ENCODE results near the gene VSTM2B. TPM values are rescaled to one million over a fixed set of nuclear protein-coding genes. Genes with fewer than 3 reads are reported as not detected.

Gene VSTM2B
- total and polyA plus RNA-seq, 2 of the 13 experiments (the other 11 are each of a cell fraction or from before 2014, with no cell fraction given): not detected

GRCh38 chr19:29565171-29565570 lies 39.4 kb downstream of the VSTM2B start (continued):
- TF ChIP-seq, protein P1, sequence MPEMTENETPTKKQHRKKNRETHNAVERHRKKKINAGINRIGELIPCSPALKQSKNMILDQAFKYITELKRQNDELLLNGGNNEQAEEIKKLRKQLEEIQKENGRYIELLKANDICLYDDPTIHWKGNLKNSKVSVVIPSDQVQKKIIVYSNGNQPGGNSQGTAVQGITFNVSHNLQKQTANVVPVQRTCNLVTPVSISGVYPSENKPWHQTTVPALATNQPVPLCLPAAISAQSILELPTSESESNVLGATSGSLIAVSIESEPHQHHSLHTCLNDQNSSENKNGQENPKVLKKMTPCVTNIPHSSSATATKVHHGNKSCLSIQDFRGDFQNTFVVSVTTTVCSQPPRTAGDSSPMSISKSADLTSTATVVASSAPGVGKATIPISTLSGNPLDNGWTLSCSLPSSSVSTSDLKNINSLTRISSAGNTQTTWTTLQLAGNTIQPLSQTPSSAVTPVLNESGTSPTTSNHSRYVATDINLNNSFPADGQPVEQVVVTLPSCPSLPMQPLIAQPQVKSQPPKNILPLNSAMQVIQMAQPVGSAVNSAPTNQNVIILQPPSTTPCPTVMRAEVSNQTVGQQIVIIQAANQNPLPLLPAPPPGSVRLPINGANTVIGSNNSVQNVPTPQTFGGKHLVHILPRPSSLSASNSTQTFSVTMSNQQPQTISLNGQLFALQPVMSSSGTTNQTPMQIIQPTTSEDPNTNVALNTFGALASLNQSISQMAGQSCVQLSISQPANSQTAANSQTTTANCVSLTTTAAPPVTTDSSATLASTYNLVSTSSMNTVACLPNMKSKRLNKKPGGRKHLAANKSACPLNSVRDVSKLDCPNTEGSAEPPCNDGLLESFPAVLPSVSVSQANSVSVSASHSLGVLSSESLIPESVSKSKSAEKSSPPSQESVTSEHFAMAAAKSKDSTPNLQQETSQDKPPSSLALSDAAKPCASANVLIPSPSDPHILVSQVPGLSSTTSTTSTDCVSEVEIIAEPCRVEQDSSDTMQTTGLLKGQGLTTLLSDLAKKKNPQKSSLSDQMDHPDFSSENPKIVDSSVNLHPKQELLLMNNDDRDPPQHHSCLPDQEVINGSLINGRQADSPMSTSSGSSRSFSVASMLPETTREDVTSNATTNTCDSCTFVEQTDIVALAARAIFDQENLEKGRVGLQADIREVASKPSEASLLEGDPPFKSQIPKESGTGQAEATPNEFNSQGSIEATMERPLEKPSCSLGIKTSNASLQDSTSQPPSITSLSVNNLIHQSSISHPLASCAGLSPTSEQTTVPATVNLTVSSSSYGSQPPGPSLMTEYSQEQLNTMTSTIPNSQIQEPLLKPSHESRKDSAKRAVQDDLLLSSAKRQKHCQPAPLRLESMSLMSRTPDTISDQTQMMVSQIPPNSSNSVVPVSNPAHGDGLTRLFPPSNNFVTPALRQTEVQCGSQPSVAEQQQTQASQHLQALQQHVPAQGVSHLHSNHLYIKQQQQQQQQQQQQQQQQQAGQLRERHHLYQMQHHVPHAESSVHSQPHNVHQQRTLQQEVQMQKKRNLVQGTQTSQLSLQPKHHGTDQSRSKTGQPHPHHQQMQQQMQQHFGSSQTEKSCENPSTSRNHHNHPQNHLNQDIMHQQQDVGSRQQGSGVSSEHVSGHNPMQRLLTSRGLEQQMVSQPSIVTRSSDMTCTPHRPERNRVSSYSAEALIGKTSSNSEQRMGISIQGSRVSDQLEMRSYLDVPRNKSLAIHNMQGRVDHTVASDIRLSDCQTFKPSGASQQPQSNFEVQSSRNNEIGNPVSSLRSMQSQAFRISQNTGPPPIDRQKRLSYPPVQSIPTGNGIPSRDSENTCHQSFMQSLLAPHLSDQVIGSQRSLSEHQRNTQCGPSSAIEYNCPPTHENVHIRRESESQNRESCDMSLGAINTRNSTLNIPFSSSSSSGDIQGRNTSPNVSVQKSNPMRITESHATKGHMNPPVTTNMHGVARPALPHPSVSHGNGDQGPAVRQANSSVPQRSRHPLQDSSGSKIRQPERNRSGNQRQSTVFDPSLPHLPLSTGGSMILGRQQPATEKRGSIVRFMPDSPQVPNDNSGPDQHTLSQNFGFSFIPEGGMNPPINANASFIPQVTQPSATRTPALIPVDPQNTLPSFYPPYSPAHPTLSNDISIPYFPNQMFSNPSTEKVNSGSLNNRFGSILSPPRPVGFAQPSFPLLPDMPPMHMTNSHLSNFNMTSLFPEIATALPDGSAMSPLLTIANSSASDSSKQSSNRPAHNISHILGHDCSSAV (CRISPR knock-in tag; IDR thresholded peaks at IDR 0.05; ENCODE audit: borderline replicate concordance): no peak
- TF ChIP-seq TEAD2 (CRISPR knock-in tag; IDR thresholded peaks at IDR 0.05) (no peak), SMAD3 (CRISPR knock-in tag; IDR thresholded peaks at IDR 0.05) (no peak), WIZ (CRISPR knock-in tag; IDR thresholded peaks at IDR 0.05) (no peak), ZNF180 (CRISPR knock-in tag; IDR thresholded peaks at IDR 0.05; ENCODE audit: borderline replicate concordance, low read depth) (no peak)
- TF ChIP-seq, protein P2, sequence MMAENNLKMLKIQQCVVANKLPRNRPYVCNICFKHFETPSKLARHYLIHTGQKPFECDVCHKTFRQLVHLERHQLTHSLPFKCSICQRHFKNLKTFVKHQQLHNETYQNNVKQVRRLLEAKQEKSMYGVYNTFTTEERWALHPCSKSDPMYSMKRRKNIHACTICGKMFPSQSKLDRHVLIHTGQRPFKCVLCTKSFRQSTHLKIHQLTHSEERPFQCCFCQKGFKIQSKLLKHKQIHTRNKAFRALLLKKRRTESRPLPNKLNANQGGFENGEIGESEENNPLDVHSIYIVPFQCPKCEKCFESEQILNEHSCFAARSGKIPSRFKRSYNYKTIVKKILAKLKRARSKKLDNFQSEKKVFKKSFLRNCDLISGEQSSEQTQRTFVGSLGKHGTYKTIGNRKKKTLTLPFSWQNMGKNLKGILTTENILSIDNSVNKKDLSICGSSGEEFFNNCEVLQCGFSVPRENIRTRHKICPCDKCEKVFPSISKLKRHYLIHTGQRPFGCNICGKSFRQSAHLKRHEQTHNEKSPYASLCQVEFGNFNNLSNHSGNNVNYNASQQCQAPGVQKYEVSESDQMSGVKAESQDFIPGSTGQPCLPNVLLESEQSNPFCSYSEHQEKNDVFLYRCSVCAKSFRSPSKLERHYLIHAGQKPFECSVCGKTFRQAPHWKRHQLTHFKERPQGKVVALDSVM (CRISPR knock-in tag; IDR thresholded peaks at IDR 0.05): no peak
